Erythroblast (primary cell): ENCODE data around the gene FXYD2.

Experiments used
- DNase-seq, 2 experiments: peaks; one replicate each; lab custom pipeline; 2025; lab: John Stamatoyannopoulos, UW
- GATA1 ChIP-seq: IDR thresholded peaks from 2 replicates; pipeline ENCODE4 v1.6.1; 2011; ENCODE audit warnings: low read depth, mild to moderate bottlenecking, control low read depth, low read length, moderate library complexity
- POLR2A ChIP-seq: IDR thresholded peaks from 2 replicates; pipeline ENCODE4 v1.6.1; 2011; ENCODE audit warnings: mild to moderate bottlenecking, low read length

The FXYD2 gene

GRCh38 chr11:117796456-117796871 lies 28.1 kb downstream of the FXYD2 start:
- no peak for DNase-seq

GRCh38 chr11:117795638-117796455 lies 28.7 kb downstream of the FXYD2 start:
- TF ChIP-seq POLR2A (no peak), GATA1 (no peak)
- DNase-seq, result no peak

More at GRCh38 chr11:117796456-117796871, 28.1 kb downstream of the FXYD2 start:
- no peak for TF ChIP-seq POLR2A
- TF ChIP-seq GATA1, result no peak

GRCh38 chr11:117794772-117795629 lies 29.5 kb downstream of the FXYD2 start:
- DNase-seq, result no peak

GRCh38 chr11:117794135-117794534 lies 30.4 kb downstream of the FXYD2 start:
- TF ChIP-seq GATA1 (no peak), POLR2A (no peak)
- DNase-seq, result no peak

More at GRCh38 chr11:117794772-117795629, 29.5 kb downstream of the FXYD2 start:
- TF ChIP-seq GATA1 (no peak), POLR2A (no peak)

GRCh38 chr11:117793583-117793982 lies 31.0 kb downstream of the FXYD2 start:
- no peak for TF ChIP-seq GATA1
- TF ChIP-seq POLR2A, result no peak
- DNase-seq, result no peak

- no peak for TF ChIP-seq POLR2A
- no peak for TF ChIP-seq GATA1
- no peak for DNase-seq
Measured at GRCh38 chr11:117792992-117793391, 31.6 kb downstream of the FXYD2 start.

- no peak for TF ChIP-seq POLR2A
- TF ChIP-seq GATA1, result no peak
- no peak for DNase-seq
Measured at GRCh38 chr11:117792241-117792640, 32.3 kb downstream of the FXYD2 start.

GRCh38 chr11:117790279-117790678 lies 34.3 kb downstream of the FXYD2 start:
- DNase-seq, result no peak
- TF ChIP-seq GATA1 (no peak), POLR2A (no peak)

GRCh38 chr11:117789241-117789640 lies 35.3 kb downstream of the FXYD2 start:
- DNase-seq, result no peak
- no peak for TF ChIP-seq POLR2A
- TF ChIP-seq GATA1, result no peak

- TF ChIP-seq GATA1 (no peak), POLR2A (no peak)
- no peak for DNase-seq
Measured at GRCh38 chr11:117786135-117786870, 38.2 kb downstream of the FXYD2 start.

GRCh38 chr11:117782101-117782500 lies 42.4 kb downstream of the FXYD2 start:
- TF ChIP-seq GATA1 (no peak), POLR2A (no peak)
- DNase-seq, result no peak

GRCh38 chr11:117781627-117782026 lies 42.9 kb downstream of the FXYD2 start:
- TF ChIP-seq GATA1, result no peak
- TF ChIP-seq POLR2A, result no peak
- DNase-seq, result no peak

- TF ChIP-seq GATA1, result no peak
- no peak for TF ChIP-seq POLR2A
- no peak for DNase-seq
Measured at GRCh38 chr11:117780456-117780855, 44.1 kb downstream of the FXYD2 start.

- TF ChIP-seq POLR2A (no peak), GATA1 (no peak)
- DNase-seq, result no peak
Measured at GRCh38 chr11:117774553-117774952, 50.0 kb downstream of the FXYD2 start.
